Measurements from ENCODE around the gene ETV4. TPM values are rescaled to one million over a fixed set of nuclear protein-coding genes. Genes with fewer than 3 reads are reported as not detected.

ETV4 gene
- total and polyA plus RNA-seq, 2 of the 13 experiments (the other 11 are each of a cell fraction or from before 2014, with no cell fraction given) = 128 to 330 TPM

DNA sequence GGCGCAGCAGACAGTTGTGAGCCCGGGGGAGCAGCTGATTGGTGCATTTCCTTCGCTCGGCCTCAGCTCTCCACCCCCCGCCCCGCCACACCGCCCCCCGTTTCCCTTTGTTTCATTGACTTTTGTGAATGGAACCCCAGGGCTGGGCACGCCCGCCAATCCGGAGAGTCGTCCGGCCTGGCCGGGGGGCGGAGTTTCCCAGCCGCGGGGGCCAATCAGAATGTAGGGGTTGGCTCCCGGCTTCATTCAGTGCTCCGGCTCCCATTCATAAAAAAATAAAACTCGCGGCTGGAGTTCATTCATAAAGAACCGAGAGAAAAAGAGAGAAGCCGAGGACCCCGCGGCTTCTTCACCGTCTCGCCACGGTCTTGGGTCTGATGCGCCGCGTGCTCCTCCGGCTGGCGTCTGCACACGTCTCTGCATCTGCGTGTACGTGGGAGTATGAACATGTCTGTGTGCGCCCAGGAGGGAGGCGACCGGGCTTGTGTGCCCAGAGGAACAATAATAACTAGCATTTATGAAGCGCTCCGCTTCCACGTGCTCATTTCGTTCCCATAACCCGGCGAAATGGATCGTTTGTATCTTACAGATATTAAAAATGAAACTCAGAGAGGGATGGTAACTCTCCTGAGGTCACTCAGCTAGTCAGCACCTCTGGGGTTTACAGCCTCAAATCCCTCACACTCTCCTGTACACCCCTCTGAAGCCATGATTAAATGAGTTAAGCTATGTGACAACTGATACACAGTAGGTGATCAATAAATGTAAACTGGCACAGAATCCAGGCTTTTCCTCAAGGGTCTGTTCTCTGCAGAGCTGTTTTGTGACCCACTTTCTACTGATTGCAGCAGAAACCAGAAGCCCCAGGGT is at the start of gene ETV4 (continued):
- TF ChIP-seq, protein P1, sequence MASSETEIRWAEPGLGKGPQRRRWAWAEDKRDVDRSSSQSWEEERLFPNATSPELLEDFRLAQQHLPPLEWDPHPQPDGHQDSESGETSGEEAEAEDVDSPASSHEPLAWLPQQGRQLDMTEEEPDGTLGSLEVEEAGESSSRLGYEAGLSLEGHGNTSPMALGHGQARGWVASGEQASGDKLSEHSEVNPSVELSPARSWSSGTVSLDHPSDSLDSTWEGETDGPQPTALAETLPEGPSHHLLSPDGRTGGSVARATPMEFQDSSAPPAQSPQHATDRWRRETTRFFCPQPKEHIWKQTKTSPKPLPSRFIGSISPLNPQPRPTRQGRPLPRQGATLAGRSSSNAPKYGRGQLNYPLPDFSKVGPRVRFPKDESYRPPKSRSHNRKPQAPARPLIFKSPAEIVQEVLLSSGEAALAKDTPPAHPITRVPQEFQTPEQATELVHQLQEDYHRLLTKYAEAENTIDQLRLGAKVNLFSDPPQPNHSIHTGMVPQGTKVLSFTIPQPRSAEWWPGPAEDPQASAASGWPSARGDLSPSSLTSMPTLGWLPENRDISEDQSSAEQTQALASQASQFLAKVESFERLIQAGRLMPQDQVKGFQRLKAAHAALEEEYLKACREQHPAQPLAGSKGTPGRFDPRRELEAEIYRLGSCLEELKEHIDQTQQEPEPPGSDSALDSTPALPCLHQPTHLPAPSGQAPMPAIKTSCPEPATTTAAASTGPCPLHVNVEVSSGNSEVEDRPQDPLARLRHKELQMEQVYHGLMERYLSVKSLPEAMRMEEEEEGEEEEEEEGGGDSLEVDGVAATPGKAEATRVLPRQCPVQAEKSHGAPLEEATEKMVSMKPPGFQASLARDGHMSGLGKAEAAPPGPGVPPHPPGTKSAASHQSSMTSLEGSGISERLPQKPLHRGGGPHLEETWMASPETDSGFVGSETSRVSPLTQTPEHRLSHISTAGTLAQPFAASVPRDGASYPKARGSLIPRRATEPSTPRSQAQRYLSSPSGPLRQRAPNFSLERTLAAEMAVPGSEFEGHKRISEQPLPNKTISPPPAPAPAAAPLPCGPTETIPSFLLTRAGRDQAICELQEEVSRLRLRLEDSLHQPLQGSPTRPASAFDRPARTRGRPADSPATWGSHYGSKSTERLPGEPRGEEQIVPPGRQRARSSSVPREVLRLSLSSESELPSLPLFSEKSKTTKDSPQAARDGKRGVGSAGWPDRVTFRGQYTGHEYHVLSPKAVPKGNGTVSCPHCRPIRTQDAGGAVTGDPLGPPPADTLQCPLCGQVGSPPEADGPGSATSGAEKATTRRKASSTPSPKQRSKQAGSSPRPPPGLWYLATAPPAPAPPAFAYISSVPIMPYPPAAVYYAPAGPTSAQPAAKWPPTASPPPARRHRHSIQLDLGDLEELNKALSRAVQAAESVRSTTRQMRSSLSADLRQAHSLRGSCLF (CRISPR knock-in tag; IDR thresholded peaks at IDR 0.05; ENCODE audit: borderline replicate concordance) = no peak
- TF ChIP-seq HOXA3 (CRISPR knock-in tag; IDR thresholded peaks at IDR 0.05) = peak; percentile 1; the same call in 1 of the 2 replicates
- TF ChIP-seq, protein P2, sequence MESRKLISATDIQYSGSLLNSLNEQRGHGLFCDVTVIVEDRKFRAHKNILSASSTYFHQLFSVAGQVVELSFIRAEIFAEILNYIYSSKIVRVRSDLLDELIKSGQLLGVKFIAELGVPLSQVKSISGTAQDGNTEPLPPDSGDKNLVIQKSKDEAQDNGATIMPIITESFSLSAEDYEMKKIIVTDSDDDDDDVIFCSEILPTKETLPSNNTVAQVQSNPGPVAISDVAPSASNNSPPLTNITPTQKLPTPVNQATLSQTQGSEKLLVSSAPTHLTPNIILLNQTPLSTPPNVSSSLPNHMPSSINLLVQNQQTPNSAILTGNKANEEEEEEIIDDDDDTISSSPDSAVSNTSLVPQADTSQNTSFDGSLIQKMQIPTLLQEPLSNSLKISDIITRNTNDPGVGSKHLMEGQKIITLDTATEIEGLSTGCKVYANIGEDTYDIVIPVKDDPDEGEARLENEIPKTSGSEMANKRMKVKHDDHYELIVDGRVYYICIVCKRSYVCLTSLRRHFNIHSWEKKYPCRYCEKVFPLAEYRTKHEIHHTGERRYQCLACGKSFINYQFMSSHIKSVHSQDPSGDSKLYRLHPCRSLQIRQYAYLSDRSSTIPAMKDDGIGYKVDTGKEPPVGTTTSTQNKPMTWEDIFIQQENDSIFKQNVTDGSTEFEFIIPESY (CRISPR knock-in tag; IDR thresholded peaks at IDR 0.05) = no peak
- 0 out of 2 replicates have a peak, but pooled peaks have one; percentile 56 for TF ChIP-seq ZNF34 (CRISPR knock-in tag; IDR thresholded peaks at IDR 0.05; ENCODE audit: borderline replicate concordance)
- TF ChIP-seq POLR2AphosphoS5 (IDR thresholded peaks at IDR 0.05; ENCODE audit: low read depth, low read length) = peak; percentile 81
- no peak for TF ChIP-seq TSC22D2 (CRISPR knock-in tag; IDR thresholded peaks at IDR 0.05; ENCODE audit: borderline replicate concordance)
- TF ChIP-seq ZNF670 (CRISPR knock-in tag; IDR thresholded peaks at IDR 0.05; ENCODE audit: borderline replicate concordance) = no peak
- TF ChIP-seq BRD4 (CRISPR knock-in tag; IDR thresholded peaks at IDR 0.05) = no peak
- TF ChIP-seq, protein P3, sequence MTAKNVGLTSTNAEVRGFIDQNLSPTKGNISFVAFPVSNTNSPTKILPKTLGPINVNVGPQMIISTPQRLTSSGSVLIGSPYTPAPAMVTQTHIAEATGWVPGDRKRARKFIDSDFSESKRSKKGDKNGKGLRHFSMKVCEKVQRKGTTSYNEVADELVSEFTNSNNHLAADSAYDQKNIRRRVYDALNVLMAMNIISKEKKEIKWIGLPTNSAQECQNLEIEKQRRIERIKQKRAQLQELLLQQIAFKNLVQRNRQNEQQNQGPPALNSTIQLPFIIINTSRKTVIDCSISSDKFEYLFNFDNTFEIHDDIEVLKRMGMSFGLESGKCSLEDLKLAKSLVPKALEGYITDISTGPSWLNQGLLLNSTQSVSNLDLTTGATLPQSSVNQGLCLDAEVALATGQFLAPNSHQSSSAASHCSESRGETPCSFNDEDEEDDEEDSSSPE (CRISPR knock-in tag; IDR thresholded peaks at IDR 0.05) = peak; percentile 43
- TF ChIP-seq LRRFIP1 (CRISPR knock-in tag; conservative IDR thresholded peaks at IDR 0.05) = 0 out of 2 replicates have a peak, but pooled peaks have one; percentile 16
- no peak for TF ChIP-seq HNRNPH1 (optimal IDR thresholded peaks at IDR 0.05; ENCODE audit: low read depth, low read length)
- no peak for TF ChIP-seq ZNF652 (CRISPR knock-in tag; IDR thresholded peaks at IDR 0.05; ENCODE audit: borderline replicate concordance, low read depth)
- no peak for TF ChIP-seq ZSCAN22 (CRISPR knock-in tag; IDR thresholded peaks at IDR 0.05)
- TF ChIP-seq ZNF883 (CRISPR knock-in tag; IDR thresholded peaks at IDR 0.05; ENCODE audit: not compliant biosample characterization) = peak; percentile 46
- TF ChIP-seq ZNF605 (CRISPR knock-in tag; IDR thresholded peaks at IDR 0.05) = peak; percentile 62; the same call in 1 of the 2 replicates
- TF ChIP-seq ZNF207 (IDR thresholded peaks at IDR 0.05; ENCODE audit: borderline replicate concordance) = no peak
- TF ChIP-seq, protein P4, sequence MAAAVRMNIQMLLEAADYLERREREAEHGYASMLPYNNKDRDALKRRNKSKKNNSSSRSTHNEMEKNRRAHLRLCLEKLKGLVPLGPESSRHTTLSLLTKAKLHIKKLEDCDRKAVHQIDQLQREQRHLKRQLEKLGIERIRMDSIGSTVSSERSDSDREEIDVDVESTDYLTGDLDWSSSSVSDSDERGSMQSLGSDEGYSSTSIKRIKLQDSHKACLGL (CRISPR knock-in tag; IDR thresholded peaks at IDR 0.05) = no peak
